SU-DHL-6 (cell line): ENCODE data around the gene FOXO6.

Experiments used
- H2AFZ ChIP-seq: fragments of 200-600 bp; sonication (generic); 2 replicates; pipeline ENCODE4 v1.6.1; 2014; ENCODE audit warnings: low read depth, mild to moderate bottlenecking, moderate library complexity, mixed read lengths, antibody characterized with exemption, low read length; ENCODE audit not compliant: severe bottlenecking
- H3F3A ChIP-seq: fragments of 200-600 bp; shearing (Covaris generic); 2 replicates; pipeline ENCODE4 v1.6.0; 2016; ENCODE audit warnings: antibody characterized with exemption, mild to moderate bottlenecking; ENCODE audit not compliant: insufficient read depth
- H3K27ac ChIP-seq: fragments of 200-600 bp; sonication (generic); 2 replicates; pipeline ENCODE4 v1.5.1; 2016; ENCODE audit warnings: low read depth, mild to moderate bottlenecking, low read length, moderate library complexity, mixed read lengths
- H3K27me3 ChIP-seq: fragments of 200-600 bp; sonication (generic), shearing (Covaris generic); 2 replicates; pipeline ENCODE4 v1.6.0; 2014; ENCODE audit warnings: mild to moderate bottlenecking, low read length
- H3K36me3 ChIP-seq: fragments of 200-600 bp; sonication (generic); 2 replicates; pipeline ENCODE4 v1.6.1; 2014; ENCODE audit warnings: mild to moderate bottlenecking, low read length, mixed read lengths
- H3K4me2 ChIP-seq: fragments of 300-600, 200-600 bp; shearing (Covaris generic), sonication (generic); 2 replicates; pipeline ENCODE4 v1.6.0; 2014; ENCODE audit warnings: low read length, low read depth, mild to moderate bottlenecking; ENCODE audit not compliant: poor library complexity, severe bottlenecking
- H3K4me3 ChIP-seq: fragments of 200-600 bp; sonication (generic); 2 replicates; pipeline ENCODE4 v1.5.1; 2014; ENCODE audit warnings: antibody characterized with exemption, low read length, mild to moderate bottlenecking, mixed read lengths; ENCODE audit not compliant: insufficient read depth, poor library complexity, severe bottlenecking
- H3K79me2 ChIP-seq: fragments of 200-600 bp; sonication (generic); 2 replicates; pipeline ENCODE4 v1.6.1; 2014; ENCODE audit warnings: mild to moderate bottlenecking, low read length, moderate library complexity; ENCODE audit not compliant: insufficient read depth
- H3K9ac ChIP-seq: fragments of 200-600 bp; sonication (generic); 2 replicates; pipeline ENCODE4 v1.7.0; 2014; ENCODE audit warnings: mild to moderate bottlenecking, low read length
- H3K9me2 ChIP-seq: fragments of 200-600 bp; sonication (generic); replicated peaks from 2 replicates; pipeline ENCODE4 v1.6.1; 2014; ENCODE audit warnings: low read length; ENCODE audit not compliant: insufficient read depth
- H3K9me3 ChIP-seq: fragments of 200-600 bp; sonication (generic); 2 replicates; pipeline ENCODE4 v1.6.1; 2014; ENCODE audit warnings: low read length, mixed read lengths; ENCODE audit not compliant: insufficient read depth
- H4K20me1 ChIP-seq: fragments of 200-600 bp; sonication (generic); 2 replicates; pipeline ENCODE4 v1.6.1; 2014; ENCODE audit warnings: low read depth, mild to moderate bottlenecking, antibody characterized with exemption, low read length, moderate library complexity, mixed read lengths
- CTCF ChIP-seq: fragments of 200-600 bp; sonication (generic); IDR thresholded peaks from one replicate; pipeline ENCODE4 v1.5.1; 2017; ENCODE audit warnings: antibody characterized with exemption, mild to moderate bottlenecking, low read length, moderate library complexity; ENCODE audit not compliant: insufficient read depth, poor library complexity, severe bottlenecking
- EZH2phosphoT487 ChIP-seq: fragments of 200-600 bp; sonication (generic), shearing (Covaris generic); conservative IDR thresholded peaks from 2 replicates; pipeline ENCODE4 v1.6.1; 2018; ENCODE audit warnings: mild to moderate bottlenecking, antibody characterized with exemption, low read length, moderate library complexity, mixed read lengths

The FOXO6 gene

DNA sequence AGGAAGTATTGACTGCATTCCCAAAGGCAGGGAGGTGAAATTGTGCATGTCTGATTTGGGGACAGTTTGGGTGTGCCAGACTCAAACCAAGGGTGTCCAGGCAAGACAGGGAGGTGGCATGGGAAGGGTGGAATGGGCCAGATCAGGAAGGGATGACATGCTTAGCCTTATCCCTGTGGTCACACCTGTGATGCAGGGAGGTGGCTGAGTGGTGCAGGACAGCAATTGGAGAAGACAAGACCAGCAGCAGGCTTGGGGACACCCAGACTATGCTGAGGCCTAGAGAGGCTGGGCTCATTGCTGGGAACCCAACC lies 4.0 kb downstream of the FOXO6 start:
- Histone ChIP-seq H3K4me2 (no peak overlapping the region), H3K36me3 (no peaks in the 10 kb centered on the region), H3K9ac (no peak overlapping the region), H4K20me1 (no peaks in the 10 kb centered on the region), H3K27me3 (no peaks in the 10 kb centered on the region), H2AFZ (no peak overlapping the region), H3K9me3 (no peaks in the 10 kb centered on the region), H3K27ac (no peak overlapping the region), H3K79me2 (no peaks in the 10 kb centered on the region), H3K9me2 (no peaks in the 10 kb centered on the region), H3F3A (no peaks in the 10 kb centered on the region), H3K4me3 (no peak overlapping the region)
- TF ChIP-seq CTCF (no peak), EZH2phosphoT487 (no peak)

GRCh38 chr1:41365772-41366454 lies 4.7 kb downstream of the FOXO6 start:
- Histone ChIP-seq H3K4me3 (no peak overlapping the region), H3K9ac (peak overlapping the region; percentile 11; the same call in 1 of the 2 replicates), H3K27ac (no peak overlapping the region), H3K36me3 (no peaks in the 10 kb centered on the region), H3K79me2 (no peaks in the 10 kb centered on the region), H3K4me2 (peak overlapping the region; percentile 48), H2AFZ (no peak overlapping the region), H3K27me3 (no peaks in the 10 kb centered on the region), H4K20me1 (no peaks in the 10 kb centered on the region), H3K9me3 (no peaks in the 10 kb centered on the region), H3F3A (no peaks in the 10 kb centered on the region), H3K9me2 (no peaks in the 10 kb centered on the region)
- TF ChIP-seq EZH2phosphoT487: no peak

DNA sequence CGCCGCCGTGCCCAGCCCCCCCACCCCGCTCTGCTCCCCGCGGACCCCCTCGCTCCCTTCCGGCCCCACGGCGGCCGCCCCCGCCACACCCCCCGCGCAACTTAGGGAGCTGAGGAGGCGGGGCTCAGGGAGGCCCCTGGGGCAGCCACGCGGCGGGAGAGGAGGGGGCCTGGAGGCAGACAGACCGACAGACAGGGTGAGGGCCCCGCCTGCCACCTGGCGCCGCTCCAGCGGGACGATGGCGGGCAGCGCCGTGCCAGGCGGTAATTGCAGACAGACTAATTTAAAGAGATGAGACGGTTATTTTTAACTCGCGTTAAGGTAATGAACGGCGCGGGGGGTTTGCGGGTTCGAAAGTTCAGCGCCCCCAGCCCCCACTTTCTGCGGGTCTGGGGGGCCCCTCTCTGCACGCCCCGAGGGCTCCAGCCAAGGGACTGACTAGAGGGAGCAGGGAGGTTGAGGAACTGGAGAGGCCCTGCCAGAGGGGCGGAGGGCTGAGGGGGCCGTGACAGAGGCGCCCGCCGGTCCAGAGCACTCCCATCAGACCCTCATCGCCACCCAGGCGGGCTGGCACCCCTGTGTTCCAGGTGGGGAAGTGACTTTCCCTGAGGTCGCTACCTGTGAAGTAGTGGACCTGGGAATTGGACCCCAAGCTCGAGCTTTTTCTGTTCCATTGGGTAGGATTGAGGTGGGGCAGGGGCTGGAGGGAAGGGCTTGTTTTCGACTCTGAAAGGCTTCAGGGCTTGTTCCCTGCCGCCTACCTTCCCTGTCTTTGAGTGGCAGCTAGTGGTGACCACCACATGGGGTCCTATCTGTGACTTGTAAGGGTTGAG lies 5.4 kb downstream of the FOXO6 start:
- Histone ChIP-seq H3K27ac (no peak overlapping the region), H3K27me3 (no peaks in the 10 kb centered on the region), H2AFZ (peak overlapping the region; percentile 14), H3K9me2 (no peaks in the 10 kb centered on the region), H3K36me3 (no peaks in the 10 kb centered on the region), H3K9me3 (no peaks in the 10 kb centered on the region), H4K20me1 (no peaks in the 10 kb centered on the region), H3K4me2 (peak overlapping the region; percentile 48), H3F3A (no peaks in the 10 kb centered on the region), H3K4me3 (peak overlapping the region; percentile 22), H3K9ac (peak overlapping the region; percentile 25; the same call in 1 of the 2 replicates), H3K79me2 (no peaks in the 10 kb centered on the region)
- TF ChIP-seq CTCF: no peak
- no peak for TF ChIP-seq EZH2phosphoT487

DNA sequence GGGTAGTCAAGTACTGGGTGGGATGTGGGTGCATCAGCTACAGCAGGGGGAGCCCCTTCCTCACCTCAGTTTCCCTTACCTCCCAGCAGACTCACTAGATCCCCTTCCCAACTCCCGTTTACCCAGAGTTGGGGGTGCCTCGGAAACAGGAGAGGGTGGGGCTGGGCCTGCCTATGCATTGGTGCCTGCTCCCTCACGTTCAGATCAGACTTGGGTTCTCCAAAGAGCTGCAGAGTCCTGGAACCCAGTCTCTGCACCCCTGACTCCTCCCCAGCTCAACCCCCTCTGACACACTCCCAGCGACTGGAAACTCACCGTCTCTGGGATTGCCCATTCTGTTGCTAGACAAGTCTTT lies 6.0 kb downstream of the FOXO6 start:
- H3K4me3 ChIP-seq: no peak overlapping the region
- no peak overlapping the region for H3K27ac ChIP-seq
- H3K9ac ChIP-seq: no peak overlapping the region
- H3K36me3 ChIP-seq: no peaks in the 10 kb centered on the region
- H3K4me2 ChIP-seq: no peak overlapping the region
- no peaks in the 10 kb centered on the region for H3K27me3 ChIP-seq
- H3K9me2 ChIP-seq: no peaks in the 10 kb centered on the region
- no peaks in the 10 kb centered on the region for H3K9me3 ChIP-seq
- no peaks in the 10 kb centered on the region for H3K79me2 ChIP-seq
- no peak for TF ChIP-seq EZH2phosphoT487
- TF ChIP-seq CTCF: no peak
- H4K20me1 ChIP-seq: no peaks in the 10 kb centered on the region
- H2AFZ ChIP-seq: no peak overlapping the region
- H3F3A ChIP-seq: no peaks in the 10 kb centered on the region
